HL-60 (cell line): ENCODE measurements around the gene FLAD1.
"Not testable (repeated sequence)": the region's sequence is repeated elsewhere in the genome, so short reads cannot be mapped to it uniquely, and the experiment has no call there.

ENCODE experiments used
- CTCF ChIP-seq: IDR thresholded peaks from one replicate; pipeline ENCODE4 v1.5.1; 2011; ENCODE audit warnings: low read length, control low read depth, inconsistent platforms; ENCODE audit not compliant: insufficient read depth
- GABPA ChIP-seq: IDR thresholded peaks from 2 replicates; pipeline ENCODE4 v1.6.1; 2012; ENCODE audit warnings: low read depth
- POLR2AphosphoS5 ChIP-seq: IDR thresholded peaks from 2 replicates; pipeline ENCODE4 v1.6.1; 2012; ENCODE audit warnings: low read depth
- TF ChIP-seq, protein P1 (sequence below): IDR thresholded peaks from 2 replicates; pipeline ENCODE4 v1.6.1; 2012; ENCODE audit warnings: low read depth; ENCODE audit not compliant: insufficient replicate concordance

DNA sequence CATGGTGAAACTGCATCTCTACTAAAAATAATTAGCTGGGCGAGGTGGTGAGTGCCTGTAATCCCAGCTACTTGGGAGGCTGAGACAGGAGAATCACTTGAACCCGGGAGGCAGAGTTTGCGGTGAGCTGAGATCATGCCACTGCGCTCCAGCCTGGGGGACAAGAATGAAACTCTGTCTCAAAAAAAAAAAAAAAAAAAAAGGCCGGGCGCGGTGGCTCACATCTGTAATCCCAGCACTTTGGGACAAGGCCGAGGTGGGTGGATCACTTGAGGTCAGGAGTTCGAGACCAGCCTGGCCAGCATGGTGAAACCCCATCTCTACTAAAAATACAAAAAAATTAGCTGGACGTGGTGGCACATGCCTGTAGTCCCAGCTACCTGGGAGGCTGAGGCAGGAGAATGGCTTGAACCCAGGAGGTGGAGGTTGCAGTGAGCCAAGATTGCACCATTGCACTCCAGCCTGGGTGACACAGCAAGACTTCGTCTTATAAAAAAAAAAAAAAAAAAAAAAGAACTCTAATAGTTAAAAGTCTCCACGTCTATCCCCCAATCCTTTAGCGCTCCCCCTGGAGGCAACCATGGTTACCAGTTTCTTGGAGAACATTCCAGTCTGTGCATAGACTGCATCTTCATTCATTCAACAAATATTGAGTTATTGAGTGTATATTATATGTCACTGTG is 12.3 kb downstream of the FLAD1 start:
- peak; percentile 26 for TF ChIP-seq CTCF
- TF ChIP-seq, protein P1, sequence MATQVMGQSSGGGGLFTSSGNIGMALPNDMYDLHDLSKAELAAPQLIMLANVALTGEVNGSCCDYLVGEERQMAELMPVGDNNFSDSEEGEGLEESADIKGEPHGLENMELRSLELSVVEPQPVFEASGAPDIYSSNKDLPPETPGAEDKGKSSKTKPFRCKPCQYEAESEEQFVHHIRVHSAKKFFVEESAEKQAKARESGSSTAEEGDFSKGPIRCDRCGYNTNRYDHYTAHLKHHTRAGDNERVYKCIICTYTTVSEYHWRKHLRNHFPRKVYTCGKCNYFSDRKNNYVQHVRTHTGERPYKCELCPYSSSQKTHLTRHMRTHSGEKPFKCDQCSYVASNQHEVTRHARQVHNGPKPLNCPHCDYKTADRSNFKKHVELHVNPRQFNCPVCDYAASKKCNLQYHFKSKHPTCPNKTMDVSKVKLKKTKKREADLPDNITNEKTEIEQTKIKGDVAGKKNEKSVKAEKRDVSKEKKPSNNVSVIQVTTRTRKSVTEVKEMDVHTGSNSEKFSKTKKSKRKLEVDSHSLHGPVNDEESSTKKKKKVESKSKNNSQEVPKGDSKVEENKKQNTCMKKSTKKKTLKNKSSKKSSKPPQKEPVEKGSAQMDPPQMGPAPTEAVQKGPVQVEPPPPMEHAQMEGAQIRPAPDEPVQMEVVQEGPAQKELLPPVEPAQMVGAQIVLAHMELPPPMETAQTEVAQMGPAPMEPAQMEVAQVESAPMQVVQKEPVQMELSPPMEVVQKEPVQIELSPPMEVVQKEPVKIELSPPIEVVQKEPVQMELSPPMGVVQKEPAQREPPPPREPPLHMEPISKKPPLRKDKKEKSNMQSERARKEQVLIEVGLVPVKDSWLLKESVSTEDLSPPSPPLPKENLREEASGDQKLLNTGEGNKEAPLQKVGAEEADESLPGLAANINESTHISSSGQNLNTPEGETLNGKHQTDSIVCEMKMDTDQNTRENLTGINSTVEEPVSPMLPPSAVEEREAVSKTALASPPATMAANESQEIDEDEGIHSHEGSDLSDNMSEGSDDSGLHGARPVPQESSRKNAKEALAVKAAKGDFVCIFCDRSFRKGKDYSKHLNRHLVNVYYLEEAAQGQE = not testable (repeated sequence)
- not testable (repeated sequence) for TF ChIP-seq POLR2AphosphoS5, GABPA
